HUES48 (cell line): ENCODE data around the gene SDHAF2.
"Not testable (repeated sequence)": the region's sequence is repeated elsewhere in the genome, so short reads cannot be mapped to it uniquely, and the experiment has no call there.

Experiments used
- H3K27ac ChIP-seq: one replicate; pipeline ENCODE4 v1.7.0; 2013; ENCODE audit warnings: low read depth, low read length, inconsistent platforms
- H3K27me3 ChIP-seq: 2 replicates; pipeline ENCODE4 v1.6.1; 2013; ENCODE audit warnings: mild to moderate bottlenecking, low read length; ENCODE audit not compliant: control insufficient read depth, insufficient read depth
- H3K36me3 ChIP-seq: 2 replicates; pipeline ENCODE4 v1.6.1; 2013; ENCODE audit warnings: low read length; ENCODE audit not compliant: control insufficient read depth, insufficient read depth
- H3K4me1 ChIP-seq: 2 replicates; pipeline ENCODE4 v1.6.1; 2013; ENCODE audit warnings: mild to moderate bottlenecking, low read length; ENCODE audit not compliant: control insufficient read depth, insufficient read depth
- H3K4me3 ChIP-seq: 2 replicates; pipeline ENCODE4 v1.5.1; 2013; ENCODE audit warnings: mild to moderate bottlenecking, low read depth, low read length
- H3K9ac ChIP-seq: 2 replicates; pipeline ENCODE4 v1.6.1; 2013; ENCODE audit warnings: mild to moderate bottlenecking, low read depth, low read length, moderate library complexity
- H3K9me3 ChIP-seq: 2 replicates; pipeline ENCODE4 v1.6.1; 2013; ENCODE audit warnings: low read length; ENCODE audit not compliant: control insufficient read depth, insufficient read depth

Gene SDHAF2

GRCh38 chr11:61429691-61430582, at the start of gene SDHAF2, which contains the start of gene CPSF7:
TSS of gene SDHAF2 (plus strand) at chr11:61430124. CDS start at chr11:61430147, 23 bp downstream.
TSS of gene CPSF7 (minus strand) at chr11:61429975. CDS start at chr11:61429235, 740 bp downstream.
- H3K27ac ChIP-seq = peak within 1 kb of the TSS; percentile 99
- H3K27me3 ChIP-seq = no peaks in the 10 kb centered on the region
- H3K9me3 ChIP-seq = no peaks in the 10 kb centered on the region
- peak within 1 kb of the TSS; percentile 98 for H3K4me3 ChIP-seq
- 0 out of 2 replicates have a peak, but pooled peaks cover 4% of the 10 kb centered on the region for H3K4me1 ChIP-seq
- H3K9ac ChIP-seq = peak within 1 kb of the TSS; percentile 96
- peaks cover 57% of the 10 kb centered on the region for H3K36me3 ChIP-seq

- H3K4me3 ChIP-seq = no peak overlapping the region
- H3K9ac ChIP-seq = no peak overlapping the region
- H3K9me3 ChIP-seq = no peaks in the 10 kb centered on the region
- H3K27ac ChIP-seq = no peak overlapping the region
- H3K27me3 ChIP-seq = no peaks in the 10 kb centered on the region
- no peaks in the 10 kb centered on the region for H3K4me1 ChIP-seq
- H3K36me3 ChIP-seq = 0 out of 2 replicates have a peak, but pooled peaks cover 3% of the 10 kb centered on the region
Measured at GRCh38 chr11:61380884-61381283, 49.0 kb upstream of the SDHAF2 start.

GRCh38 chr11:61383859-61384258, 46.1 kb upstream of the SDHAF2 start:
- H3K36me3 ChIP-seq, H3K9ac ChIP-seq, H3K27ac ChIP-seq, H3K9me3 ChIP-seq, H3K27me3 ChIP-seq, H3K4me3 ChIP-seq, H3K4me1 ChIP-seq: not testable (repeated sequence)

- Histone ChIP-seq H3K27me3 (no peaks in the 10 kb centered on the region), H3K4me3 (no peak overlapping the region), H3K36me3 (no peaks in the 10 kb centered on the region), H3K9ac (no peak overlapping the region), H3K27ac (no peak overlapping the region), H3K4me1 (no peaks in the 10 kb centered on the region), H3K9me3 (no peaks in the 10 kb centered on the region)
Measured at GRCh38 chr11:61384271-61385242, 45.4 kb upstream of the SDHAF2 start.

GRCh38 chr11:61390161-61390560, 39.8 kb upstream of the SDHAF2 start:
- no peaks in the 10 kb centered on the region for H3K9me3 ChIP-seq
- peaks cover 10% of the 10 kb centered on the region for H3K36me3 ChIP-seq
- H3K27me3 ChIP-seq = no peaks in the 10 kb centered on the region
- H3K4me3 ChIP-seq = no peak overlapping the region
- no peaks in the 10 kb centered on the region; the same call in 1 of the 2 replicates for H3K4me1 ChIP-seq
- no peak overlapping the region for H3K27ac ChIP-seq
- no peak overlapping the region for H3K9ac ChIP-seq

- H3K9me3 ChIP-seq = no peaks in the 10 kb centered on the region
- no peaks in the 10 kb centered on the region; the same call in 1 of the 2 replicates for H3K4me1 ChIP-seq
- peak overlapping the region; percentile 72; the same call in 1 of the 2 replicates for H3K9ac ChIP-seq
- H3K27ac ChIP-seq = peak overlapping the region; percentile 68
- H3K27me3 ChIP-seq = no peaks in the 10 kb centered on the region
- peak overlapping the region; percentile 92 for H3K4me3 ChIP-seq
- peaks cover 25% of the 10 kb centered on the region for H3K36me3 ChIP-seq
Measured at GRCh38 chr11:61392981-61393595, 36.8 kb upstream of the SDHAF2 start.

- no peaks in the 10 kb centered on the region for H3K9me3 ChIP-seq
- H3K27me3 ChIP-seq = no peaks in the 10 kb centered on the region
- H3K27ac ChIP-seq = peak overlapping the region; percentile 14
- peaks cover 62% of the 10 kb centered on the region for H3K36me3 ChIP-seq
- no peaks in the 10 kb centered on the region for H3K4me1 ChIP-seq
- H3K9ac ChIP-seq = no peak overlapping the region
- no peak overlapping the region for H3K4me3 ChIP-seq
Measured at GRCh38 chr11:61401173-61401572, 28.8 kb upstream of the SDHAF2 start.

- no peaks in the 10 kb centered on the region for H3K27me3 ChIP-seq
- no peak overlapping the region for H3K9ac ChIP-seq
- H3K4me1 ChIP-seq = no peaks in the 10 kb centered on the region
- H3K4me3 ChIP-seq = no peak overlapping the region
- peaks cover 66% of the 10 kb centered on the region for H3K36me3 ChIP-seq
- H3K9me3 ChIP-seq = no peaks in the 10 kb centered on the region
- H3K27ac ChIP-seq = no peak overlapping the region
Measured at GRCh38 chr11:61401573-61401972, 28.4 kb upstream of the SDHAF2 start.

GRCh38 chr11:61403658-61404057, 26.3 kb upstream of the SDHAF2 start:
- Histone ChIP-seq H3K4me3 (no peak overlapping the region), H3K27me3 (no peaks in the 10 kb centered on the region), H3K27ac (no peak overlapping the region), H3K36me3 (peaks cover 72% of the 10 kb centered on the region), H3K9me3 (no peaks in the 10 kb centered on the region), H3K9ac (no peak overlapping the region), H3K4me1 (no peaks in the 10 kb centered on the region)

- Histone ChIP-seq H3K9ac (no peak overlapping the region), H3K27ac (no peak overlapping the region), H3K36me3 (peaks cover 72% of the 10 kb centered on the region), H3K9me3 (no peaks in the 10 kb centered on the region), H3K4me1 (no peaks in the 10 kb centered on the region), H3K27me3 (no peaks in the 10 kb centered on the region), H3K4me3 (no peak overlapping the region)
Measured at GRCh38 chr11:61404103-61404502, 25.8 kb upstream of the SDHAF2 start.
